ENCODE data around the gene NARS2. TPM values are rescaled to one million over a fixed set of nuclear protein-coding genes. Genes with fewer than 3 reads are reported as not detected.

The NARS2 gene
- total and polyA plus RNA-seq, 2 donors (not counting 1 experiment from before 2014, with no cell fraction given), result 9.7 to 14.6 TPM

GRCh38 chr11:78548911-78549590 is 25.6 kb downstream of the NARS2 start:
- Histone ChIP-seq H2AFZ (ENCODE audit: insufficient read depth, low read depth, low read length, poor library complexity, severe bottlenecking) (no peak overlapping the region), H3K79me2 (ENCODE audit: control insufficient read depth, insufficient read depth, low read length) (no peaks in the 10 kb centered on the region), H3K9me3 (ENCODE audit: control extremely low read depth in 1 of 3, control insufficient read depth in 2 of 3, insufficient read depth in 1 of 3, low read length in 2 of 3) (no peaks in the 10 kb centered on the region), H3K4me3 (ENCODE audit: control extremely low read depth in 1 of 5, extremely low read depth in 1 of 5, insufficient read depth in 1 of 5, low read depth in 2 of 5, low read length in 4 of 5) (no peak overlapping the region), H4K20me1 (ENCODE audit: control insufficient read depth, insufficient read depth, low read length, poor library complexity, severe bottlenecking) (no peaks in the 10 kb centered on the region), H3K9ac (ENCODE audit: low read length) (no peak overlapping the region), H3K27me3 (replicated peaks in 1 of 4; ENCODE audit: control extremely low read depth in 1 of 4, control insufficient read depth in 3 of 4, insufficient read depth in 4 of 4, low read length in 3 of 4) (no peaks in the 10 kb centered on the region), H3K27ac (ENCODE audit: low read length in 2 of 2) (no peak overlapping the region), H3K4me2 (replicated peaks; ENCODE audit: low read depth, low read length, poor library complexity, severe bottlenecking) (no peak overlapping the region), H3K36me3 (replicated peaks in 1 of 2; ENCODE audit: control extremely low read depth in 1 of 2, control insufficient read depth in 1 of 2, extremely low read depth in 1 of 2, insufficient read depth in 2 of 2, low read length in 1 of 2) (peaks cover 0 to 3% of the 10 kb centered on the region in 2 experiments), H3K4me1 (ENCODE audit: control insufficient read depth in 2 of 2, insufficient read depth in 2 of 2, low read length in 2 of 2) (no peaks in the 10 kb centered on the region)
- intact Hi-C loops (cut with micrococcal nuclease), result no loop called here
- POLR2A ChIA-PET, result no interaction called here
- 86% methylated on average over 1 of the region's 2 CpGs for WGBS (ENCODE audit: insufficient coverage)
- Mint-ChIP-seq H3K4me1 (peaks cover 1% of the 10 kb centered on the region), H3K27ac (no peak overlapping the region), H3K27me3 (no peaks in the 10 kb centered on the region), H3K4me3 (no peak overlapping the region), H3K9me3 (ENCODE audit: insufficient read depth) (no peaks in the 10 kb centered on the region)
- ATAC-seq (ENCODE audit: low read depth) (no peak), DNase-seq (no peak)
- CTCF ChIA-PET, result interaction anchor here (0.5 to 1.3 kb wide), 4 partner anchors 15 to 278 kb away, joined by 3 to 8 read pairs (median 4); partner anchors contain the start of gene GAB2
- TF ChIP-seq CTCF (IDR thresholded peaks at IDR 0.05) (no peak), EZH2 (IDR thresholded peaks at IDR 0.05; ENCODE audit: borderline replicate concordance, insufficient read depth, low read depth, low read length, poor library complexity, severe bottlenecking) (no peak)

- Histone ChIP-seq H2AFZ (ENCODE audit: insufficient read depth, low read depth, low read length, poor library complexity, severe bottlenecking) (no peak overlapping the region), H3K9ac (ENCODE audit: low read length) (no peak overlapping the region), H3K27me3 (replicated peaks in 1 of 4; ENCODE audit: control extremely low read depth in 1 of 4, control insufficient read depth in 3 of 4, insufficient read depth in 4 of 4, low read length in 3 of 4) (no peaks in the 10 kb centered on the region), H3K79me2 (ENCODE audit: control insufficient read depth, insufficient read depth, low read length) (no peaks in the 10 kb centered on the region), H3K36me3 (replicated peaks in 1 of 2; ENCODE audit: control extremely low read depth in 1 of 2, control insufficient read depth in 1 of 2, extremely low read depth in 1 of 2, insufficient read depth in 2 of 2, low read length in 1 of 2) (peaks cover 0 to 3% of the 10 kb centered on the region in 2 experiments), H4K20me1 (ENCODE audit: control insufficient read depth, insufficient read depth, low read length, poor library complexity, severe bottlenecking) (no peaks in the 10 kb centered on the region), H3K27ac (ENCODE audit: low read length in 2 of 2) (no peak overlapping the region), H3K9me3 (ENCODE audit: control extremely low read depth in 1 of 3, control insufficient read depth in 2 of 3, insufficient read depth in 1 of 3, low read length in 2 of 3) (no peaks in the 10 kb centered on the region), H3K4me3 (ENCODE audit: control extremely low read depth in 1 of 5, extremely low read depth in 1 of 5, insufficient read depth in 1 of 5, low read depth in 2 of 5, low read length in 4 of 5) (no peak overlapping the region), H3K4me1 (ENCODE audit: control insufficient read depth in 2 of 2, insufficient read depth in 2 of 2, low read length in 2 of 2) (no peaks in the 10 kb centered on the region), H3K4me2 (replicated peaks; ENCODE audit: low read depth, low read length, poor library complexity, severe bottlenecking) (no peak overlapping the region)
- no peak for ATAC-seq (ENCODE audit: low read depth)
- DNase-seq, result no peak
- TF ChIP-seq CTCF (IDR thresholded peaks at IDR 0.05), result no peak
- no peak for TF ChIP-seq EZH2 (IDR thresholded peaks at IDR 0.05; ENCODE audit: borderline replicate concordance, insufficient read depth, low read depth, low read length, poor library complexity, severe bottlenecking)
- H3K4me1 Mint-ChIP-seq, result peaks cover 3% of the 10 kb centered on the region
- ChIA-PET POLR2A (no interaction called here), CTCF (interaction anchor here (0.9 kb wide), 1 partner anchor 16 kb away, joined by 3 read pairs; no protein-coding TSS in a partner anchor)
- intact Hi-C loops (cut with micrococcal nuclease), result no loop called here
- H3K27me3 Mint-ChIP-seq, result no peaks in the 10 kb centered on the region
- no peak overlapping the region for H3K4me3 Mint-ChIP-seq
- 92% methylated on average over 4 of the region's 8 CpGs for WGBS (ENCODE audit: insufficient coverage)
- no peaks in the 10 kb centered on the region for H3K9me3 Mint-ChIP-seq (ENCODE audit: insufficient read depth)
- no peak overlapping the region for H3K27ac Mint-ChIP-seq
These were observed 26.5 kb downstream of the NARS2 start for GRCh38 chr11:78547931-78548705.

Data from B cell (primary cell).